Ishikawa (cell line): ENCODE data around the gene COQ2.

Source experiments
- EP300 ChIP-seq: IDR thresholded peaks from 2 replicates; pipeline ENCODE4 v1.6.1; 2012; ENCODE audit warnings: borderline replicate concordance
- MAX ChIP-seq: IDR thresholded peaks from 2 replicates; pipeline ENCODE4 v1.6.1; 2012
- NFIC ChIP-seq: IDR thresholded peaks from 2 replicates; pipeline ENCODE4 v1.6.1; 2012
- REST ChIP-seq: IDR thresholded peaks from 2 replicates; pipeline ENCODE4 v1.6.1; 2012; ENCODE audit warnings: low read depth, mild to moderate bottlenecking
- TAF1 ChIP-seq: IDR thresholded peaks from 2 replicates; pipeline ENCODE4 v1.6.1; 2012; ENCODE audit warnings: low read depth, mild to moderate bottlenecking
- TCF12 ChIP-seq: IDR thresholded peaks from 2 replicates; pipeline ENCODE4 v1.6.1; 2012; ENCODE audit warnings: low read depth
- YY1 ChIP-seq: IDR thresholded peaks from 2 replicates; pipeline ENCODE4 v1.6.1; 2012; ENCODE audit warnings: low read depth

GRCh38 chr4:83217721-83218522, 66.7 kb downstream of the COQ2 start:
- no peak for TF ChIP-seq TAF1
- TF ChIP-seq EP300 = no peak
- TF ChIP-seq TCF12 = no peak
- TF ChIP-seq MAX = no peak
- TF ChIP-seq YY1 = no peak
- TF ChIP-seq NFIC = no peak
- TF ChIP-seq REST = no peak
